GM10248 (cell line): ENCODE measurements around the gene FOXK1.

Experiments
- CTCF ChIA-PET: fragments of 300-600 bp; sonication (Branson Sonifier 250); formaldehyde crosslinking; extraction: SDS; loops from one replicate; lab custom pipeline; 2021; ENCODE audit warnings: antibody characterized with exemption; lab: Yijun Ruan, JAX
- POLR2A ChIA-PET: fragments of 350-650 bp; sonication (Branson Sonifier 250); formaldehyde crosslinking; extraction: SDS; loops from one replicate; lab custom pipeline; 2020; ENCODE audit warnings: antibody characterized with exemption; lab: Yijun Ruan, JAX
- DNase-seq: peaks from one replicate; pipeline ENCODE4 v3.0.0; 2012; ENCODE audit errors: extremely low spot score
- TF ChIP-seq, protein P1 (sequence below): IDR thresholded peaks from 2 replicates; pipeline ENCODE4 v1.5.1; 2012; ENCODE audit warnings: mild to moderate bottlenecking, low read depth; ENCODE audit errors: extremely low read depth, missing control alignments, control extremely low read depth

The FOXK1 gene

DNA sequence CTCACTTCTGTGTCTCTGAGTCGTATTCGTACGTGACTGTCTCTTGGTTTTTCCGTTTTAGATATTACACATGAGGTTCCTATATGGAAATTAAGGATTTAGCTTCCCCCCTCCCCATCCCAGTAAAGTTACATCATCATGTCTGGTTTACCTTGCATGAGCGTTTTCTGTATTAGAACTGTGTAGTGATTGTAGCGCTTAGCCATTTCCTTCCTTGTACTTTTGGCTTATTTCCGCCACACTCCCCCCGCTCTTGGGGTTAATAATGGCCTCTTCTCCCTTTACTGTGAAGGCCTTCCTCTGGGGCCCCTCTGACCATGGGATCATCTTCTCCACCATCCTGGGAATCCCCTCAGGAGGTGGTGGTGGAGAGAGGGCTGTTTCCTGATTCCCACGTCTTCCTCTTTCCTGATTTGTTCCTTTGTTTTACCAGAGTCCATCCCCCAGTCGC lies 66.2 kb downstream of the FOXK1 start:
- CTCF ChIA-PET: interaction anchor here (2.2 to 5.7 kb wide), 2 partner anchors 14 to 42 kb away, joined by 6 to 22 read pairs; no protein-coding TSS in a partner anchor
- POLR2A ChIA-PET: no interaction called here

DNA sequence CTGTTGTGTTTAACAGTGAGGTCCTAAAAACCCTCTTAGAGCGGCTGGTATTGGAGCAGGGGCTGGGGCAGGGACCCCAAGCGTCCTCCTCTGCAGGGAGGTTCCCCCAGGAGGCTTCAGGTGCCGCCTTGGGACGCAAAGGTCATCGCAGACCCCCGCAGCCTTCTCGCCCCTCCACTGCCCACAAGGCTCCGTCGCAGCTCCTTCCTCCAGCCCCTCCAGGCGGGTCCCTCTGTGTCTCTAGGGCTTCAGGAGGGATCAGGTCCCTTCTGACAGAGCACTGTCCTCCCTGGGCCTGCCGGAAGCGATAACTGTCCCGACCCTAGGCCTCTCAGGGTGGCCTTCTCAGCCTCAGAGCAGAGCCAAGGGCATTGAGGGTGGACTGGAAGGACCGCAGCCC lies 67.3 kb downstream of the FOXK1 start:
- DNase-seq: no peak
- CTCF ChIA-PET: no interaction called here
- TF ChIP-seq, protein P1, sequence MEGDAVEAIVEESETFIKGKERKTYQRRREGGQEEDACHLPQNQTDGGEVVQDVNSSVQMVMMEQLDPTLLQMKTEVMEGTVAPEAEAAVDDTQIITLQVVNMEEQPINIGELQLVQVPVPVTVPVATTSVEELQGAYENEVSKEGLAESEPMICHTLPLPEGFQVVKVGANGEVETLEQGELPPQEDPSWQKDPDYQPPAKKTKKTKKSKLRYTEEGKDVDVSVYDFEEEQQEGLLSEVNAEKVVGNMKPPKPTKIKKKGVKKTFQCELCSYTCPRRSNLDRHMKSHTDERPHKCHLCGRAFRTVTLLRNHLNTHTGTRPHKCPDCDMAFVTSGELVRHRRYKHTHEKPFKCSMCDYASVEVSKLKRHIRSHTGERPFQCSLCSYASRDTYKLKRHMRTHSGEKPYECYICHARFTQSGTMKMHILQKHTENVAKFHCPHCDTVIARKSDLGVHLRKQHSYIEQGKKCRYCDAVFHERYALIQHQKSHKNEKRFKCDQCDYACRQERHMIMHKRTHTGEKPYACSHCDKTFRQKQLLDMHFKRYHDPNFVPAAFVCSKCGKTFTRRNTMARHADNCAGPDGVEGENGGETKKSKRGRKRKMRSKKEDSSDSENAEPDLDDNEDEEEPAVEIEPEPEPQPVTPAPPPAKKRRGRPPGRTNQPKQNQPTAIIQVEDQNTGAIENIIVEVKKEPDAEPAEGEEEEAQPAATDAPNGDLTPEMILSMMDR: no peak
- POLR2A ChIA-PET: no interaction called here

More for the DNA sequence above, 66.2 kb downstream of the FOXK1 start:
- TF ChIP-seq, protein P1: no peak
- no peak for DNase-seq

DNA sequence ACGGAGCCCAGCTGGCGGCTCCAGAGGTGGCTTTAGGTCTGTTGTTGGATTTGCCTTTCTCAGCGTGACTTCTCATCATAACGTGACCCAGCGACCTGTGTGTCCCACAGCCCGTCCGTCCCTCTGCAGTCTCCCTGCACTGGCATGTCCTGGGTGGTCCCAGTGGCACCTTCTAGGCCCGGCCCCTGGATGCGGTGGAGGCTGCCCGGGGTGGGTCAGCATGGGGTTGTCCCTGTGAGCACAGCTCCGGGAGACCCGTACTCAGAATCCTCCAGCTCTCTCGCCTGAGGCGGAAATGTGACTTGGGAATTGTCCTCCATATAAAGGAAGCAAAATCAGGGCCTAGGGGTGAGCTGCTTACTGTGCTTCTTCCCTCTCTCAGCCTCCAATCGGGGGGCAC lies 67.7 kb downstream of the FOXK1 start:
- TF ChIP-seq, protein P1: no peak
- no peak for DNase-seq
- POLR2A ChIA-PET: interaction anchor here (0.7 kb wide), 1 partner anchor 440 kb away, joined by 3 read pairs; the partner anchor contains the start of gene WIPI2
- CTCF ChIA-PET: no interaction called here

DNA sequence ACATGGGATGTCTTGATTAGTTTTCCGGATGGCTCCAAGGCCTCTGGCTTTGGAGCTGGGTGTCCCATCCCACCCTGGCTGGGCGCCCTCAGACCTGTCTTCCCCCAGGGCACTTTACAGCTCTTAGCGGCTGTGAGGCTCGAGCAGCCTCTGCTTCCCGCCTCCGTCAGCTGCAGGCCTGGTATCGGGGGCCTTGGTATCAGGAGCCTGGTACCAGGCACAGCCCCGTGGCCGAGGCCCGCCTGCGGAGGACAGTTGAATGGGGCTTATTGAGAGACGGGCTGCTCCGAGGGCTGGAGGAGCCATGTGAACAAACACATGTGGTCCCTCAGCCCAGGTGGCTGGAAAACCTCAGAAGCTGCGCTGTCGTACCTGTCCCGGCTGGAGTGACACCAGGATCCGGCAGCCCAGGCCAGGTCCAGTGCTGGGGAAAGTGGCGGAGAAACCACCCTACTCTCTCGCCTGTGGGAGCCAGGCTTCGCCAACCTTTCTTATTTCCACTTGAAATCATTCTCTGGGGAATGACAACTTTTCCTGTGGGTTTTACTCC lies 69.4 kb downstream of the FOXK1 start:
- DNase-seq: no peak
- TF ChIP-seq, protein P1: no peak
- POLR2A ChIA-PET: no interaction called here
- CTCF ChIA-PET: interaction anchor here (0.8 kb wide), 1 partner anchor 140 kb away, joined by 3 read pairs; no protein-coding TSS in a partner anchor

DNA sequence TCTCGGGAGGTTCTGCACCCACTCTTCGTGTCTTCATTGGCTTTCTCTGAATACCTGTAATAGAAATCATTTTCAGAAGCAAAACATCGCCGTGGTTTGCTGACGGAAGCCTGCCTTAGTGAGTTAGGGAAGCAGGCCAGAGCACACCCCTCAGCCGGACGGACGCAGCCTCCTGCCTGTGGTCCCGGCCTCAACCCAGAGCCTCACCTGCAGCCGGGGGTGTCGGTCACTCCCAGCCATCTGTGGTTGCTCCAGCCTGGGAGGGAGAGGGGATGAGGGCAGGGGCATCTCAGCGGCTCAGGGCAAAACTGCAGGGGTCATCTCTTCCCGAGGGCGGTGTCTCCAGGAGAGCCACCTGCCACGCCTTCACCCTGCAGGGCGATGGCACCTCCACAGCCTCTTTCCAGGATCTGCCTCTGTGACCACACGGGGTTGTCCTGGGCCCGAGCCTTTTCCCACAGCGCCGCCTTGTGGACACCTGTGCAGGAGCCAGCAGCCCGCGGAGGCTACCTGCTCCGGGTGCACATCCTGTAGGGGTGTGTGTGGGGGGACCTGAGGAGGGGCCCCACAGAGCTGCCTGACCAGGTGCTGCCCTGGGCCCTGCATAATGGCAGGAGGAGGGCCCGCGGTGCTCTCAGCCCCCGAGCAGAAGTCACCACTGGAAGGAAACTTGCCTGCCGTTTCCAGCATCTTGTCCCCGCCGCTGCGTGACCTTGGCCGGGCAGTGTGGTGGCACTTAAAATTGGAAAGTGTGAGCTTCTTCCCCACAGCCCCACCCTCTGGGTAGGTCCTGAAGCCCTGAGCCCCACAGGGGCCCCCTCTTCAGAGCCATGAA lies 71.7 kb downstream of the FOXK1 start:
- peak; percentile 89 for DNase-seq
- ChIA-PET CTCF (interaction anchor here (0.7 to 3.9 kb wide), 18 partner anchors 8 to 149 kb away, joined by 3 to 10 read pairs (median 3); no protein-coding TSS in a partner anchor), POLR2A (no interaction called here)
- TF ChIP-seq, protein P1: peak; percentile 94

DNA sequence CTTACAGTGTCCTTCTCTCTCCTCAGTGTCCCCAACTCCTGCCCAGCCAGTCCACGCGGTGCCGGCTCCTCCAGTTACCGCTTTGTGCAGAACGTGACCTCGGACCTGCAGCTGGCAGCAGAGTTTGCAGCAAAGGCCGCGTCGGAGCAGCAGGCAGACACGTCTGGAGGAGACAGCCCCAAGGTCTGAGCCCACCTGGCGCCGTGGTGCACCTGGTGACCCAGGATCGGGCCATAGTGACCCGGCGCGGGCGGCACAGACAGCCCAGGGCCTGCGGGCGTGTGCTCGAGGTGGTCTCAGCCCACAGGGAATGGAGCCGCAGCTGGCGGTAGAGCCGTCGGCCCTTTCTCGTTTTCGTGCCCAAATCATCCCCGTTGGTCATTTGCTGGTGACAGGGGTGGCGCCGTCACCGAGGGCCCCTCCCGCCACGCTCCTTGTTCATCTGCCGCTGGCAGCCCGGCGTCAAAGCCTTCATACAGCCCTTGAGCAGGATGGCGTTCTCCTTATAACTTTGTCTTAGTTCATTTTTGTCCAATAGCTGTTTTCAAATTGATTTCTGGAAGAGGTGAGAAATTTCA lies 72.4 kb downstream of the FOXK1 start:
- ChIA-PET CTCF (interaction anchor here (0.7 to 3.9 kb wide), 13 partner anchors 8 to 150 kb away, joined by 3 to 10 read pairs (median 4); no protein-coding TSS in a partner anchor), POLR2A (interaction anchor here (0.8 kb wide), 1 partner anchor 21 kb away, joined by 4 read pairs; the partner anchor contains the start of gene AP5Z1)
- TF ChIP-seq, protein P1: no peak
- no peak for DNase-seq
